Left lobe of liver (tissue), 1 donor: Measurements from ENCODE around the gene UQCRH. TPM values are rescaled to one million over a fixed set of nuclear protein-coding genes. Genes with fewer than 3 reads are reported as not detected.

Experiments used
- total RNA-seq: library from RNA; stranded (reverse); gene quantifications from one replicate; pipeline ENCODE4 v1.2.1, GENCODE V29; 2021
- donor health status: DM: no; HTN: yes; CAD: no.

UQCRH gene
- total RNA-seq, 1 donor from 2014 or later, result 68.7 TPM

Other genes starting within 250 kb of the UQCRH start
- 3.1 TPM for gene PIK3R3, start 171.1 kb upstream of the UQCRH start, total RNA-seq
- gene TSPAN1, start 128.6 kb upstream of the UQCRH start, total RNA-seq, result 7.7 TPM
- not detected for gene P3R3URF, start 127.2 kb upstream of the UQCRH start, total RNA-seq
- gene POMGNT1, start 105.3 kb upstream of the UQCRH start, total RNA-seq, result 39.8 TPM
- 0.40 TPM for gene LURAP1, start 100.4 kb upstream of the UQCRH start, total RNA-seq
- gene RAD54L, start 55.9 kb upstream of the UQCRH start, total RNA-seq, result 0.33 TPM
- gene LRRC41, start 82 bp upstream of the UQCRH start, total RNA-seq, result 23.1 TPM
- 9.3 TPM for gene NSUN4, start 37.1 kb downstream of the UQCRH start, total RNA-seq
- 38.9 TPM for gene FAAH, start 90.6 kb downstream of the UQCRH start, total RNA-seq
- not detected for gene DMBX1, start 186.1 kb downstream of the UQCRH start, total RNA-seq
- gene KNCN, start 247.9 kb downstream of the UQCRH start, total RNA-seq, result not detected